Lower lobe of right lung (tissue), 2 donors: ENCODE results near the gene FXYD6. TPM values are rescaled to one million over a fixed set of nuclear protein-coding genes. Genes with fewer than 3 reads are reported as not detected.
A peak's percentile ranks its signal among the peaks of the same experiment; 100 is the strongest.
"Not testable (repeated sequence)": the region's sequence is repeated elsewhere in the genome, so short reads cannot be mapped to it uniquely, and the experiment has no call there.

Source experiments
- ATAC-seq, 2 donors: fragments of 200-7000 bp; cut with Tn5 transposase; one replicate each; pipeline ENCODE4 v1.9.1; 2020 to 2022; ENCODE audit warnings: mild to moderate bottlenecking in 2 of 2, moderate library complexity in 2 of 2
- DNase-seq: peaks from one replicate; pipeline ENCODE4 v3.0.0-alpha.2; 2020
- H3K27ac ChIP-seq: fragments of 200-600 bp; one replicate; pipeline ENCODE4 v1.8.0; 2022
- H3K27me3 ChIP-seq: fragments of 200-600 bp; one replicate; pipeline ENCODE4 v1.8.0; 2022; ENCODE audit warnings: low read depth
- H3K36me3 ChIP-seq: fragments of 200-600 bp; one replicate; pipeline ENCODE4 v1.8.0; 2022; ENCODE audit warnings: mild to moderate bottlenecking
- H3K4me1 ChIP-seq: fragments of 200-600 bp; one replicate; pipeline ENCODE4 v1.8.0; 2022
- H3K4me3 ChIP-seq: fragments of 200-600 bp; one replicate; pipeline ENCODE4 v1.8.0; 2022; ENCODE audit warnings: mild to moderate bottlenecking
- H3K9me3 ChIP-seq: fragments of 200-600 bp; one replicate; pipeline ENCODE4 v1.8.0; 2022
- CTCF ChIP-seq: fragments of 200-600 bp; IDR thresholded peaks from one replicate; pipeline ENCODE4 v1.8.0; 2022; ENCODE audit warnings: antibody characterized with exemption, mild to moderate bottlenecking
- intact Hi-C: fragments of 100-400 bp; cut with DNase I; formaldehyde crosslinking; loops from one replicate; pipeline ENCODE4 v1.11.0; 2022
- total RNA-seq: library from RNA; stranded (reverse); fragmentation: NEBNext Ultra II Directional; extraction: Animal tissue kit (Norgen Biotek cat#: 25700); gene quantifications from one replicate; pipeline ENCODE4 v1.2.1, GENCODE V29; 2021
- donor health status: DM: no; HTN: yes; CAD: no; lungs with severe emphysema.

The FXYD6 gene
- total RNA-seq, 1 donor from 2014 or later = 61.2 TPM

- intact Hi-C loops = no loop called here
- DNase-seq (no peak), ATAC-seq (peak in 1 of 2 donors; percentile 12)
- H3K27ac ChIP-seq = no peak overlapping the region
- H3K27me3 ChIP-seq = peaks cover 4% of the 10 kb centered on the region
- H3K4me3 ChIP-seq = no peak overlapping the region
- peaks cover 34% of the 10 kb centered on the region for H3K4me1 ChIP-seq
- no peak for TF ChIP-seq CTCF
- H3K36me3 ChIP-seq = no peaks in the 10 kb centered on the region
- no peaks in the 10 kb centered on the region for H3K9me3 ChIP-seq
Measured at GRCh38 chr11:117866526-117866925, 9.9 kb downstream of the FXYD6 start.

- ATAC-seq, H3K27me3 ChIP-seq, H3K9me3 ChIP-seq, DNase-seq, intact Hi-C loops, H3K4me3 ChIP-seq, H3K36me3 ChIP-seq, H3K27ac ChIP-seq: not testable (repeated sequence)
- H3K4me1 ChIP-seq = peaks cover 44% of the 10 kb centered on the region
Measured at GRCh38 chr11:117865546-117865945, 10.9 kb downstream of the FXYD6 start.

GRCh38 chr11:117863383-117863782 lies 13.1 kb downstream of the FXYD6 start:
- no peak for DNase-seq
- H3K9me3 ChIP-seq = no peaks in the 10 kb centered on the region

GRCh38 chr11:117862753-117863152 lies 13.7 kb downstream of the FXYD6 start:
- intact Hi-C loops = no loop called here
- peaks cover under 1% of the 10 kb centered on the region for H3K27me3 ChIP-seq
- ATAC-seq (no peak), DNase-seq (no peak)
- H3K27ac ChIP-seq = peak overlapping the region; percentile 81
- no peak overlapping the region for H3K4me3 ChIP-seq
- H3K4me1 ChIP-seq = peaks cover 37% of the 10 kb centered on the region
- TF ChIP-seq CTCF = no peak
- H3K36me3 ChIP-seq = no peaks in the 10 kb centered on the region
- H3K9me3 ChIP-seq = no peaks in the 10 kb centered on the region

More at GRCh38 chr11:117863383-117863782, 13.1 kb downstream of the FXYD6 start:
- Histone ChIP-seq H3K4me1 (peaks cover 31% of the 10 kb centered on the region), H3K27me3 (peaks cover 4% of the 10 kb centered on the region), H3K36me3 (no peaks in the 10 kb centered on the region), H3K27ac (no peak overlapping the region), H3K4me3 (no peak overlapping the region)
- ATAC-seq = no peak
- TF ChIP-seq CTCF = no peak
- intact Hi-C loops = no loop called here

GRCh38 chr11:117862019-117862725 lies 14.3 kb downstream of the FXYD6 start:
- H3K27ac ChIP-seq = peak overlapping the region; percentile 81
- H3K9me3 ChIP-seq = no peaks in the 10 kb centered on the region
- H3K36me3 ChIP-seq = no peaks in the 10 kb centered on the region
- no peaks in the 10 kb centered on the region for H3K27me3 ChIP-seq
- intact Hi-C loops = no loop called here
- no peak for DNase-seq
- H3K4me3 ChIP-seq = no peak overlapping the region
- no peak for TF ChIP-seq CTCF
- peaks cover 40% of the 10 kb centered on the region for H3K4me1 ChIP-seq
- ATAC-seq = peak in 1 of 2 donors; percentile 15
